Effector memory CD4-positive, alpha-beta T cell (primary cell): ENCODE results near the gene ZNF574.
"Not testable (repeated sequence)": the region's sequence is repeated elsewhere in the genome, so short reads cannot be mapped to it uniquely, and the experiment has no call there.

Experiments
- DNase-seq, 3 donors: peaks; one replicate each; pipeline ENCODE4 v3.0.0-alpha.2; 2020
- H3K27ac ChIP-seq: 2 replicates; pipeline ENCODE4 v1.7.0; 2013; ENCODE audit warnings: mild to moderate bottlenecking, low read length, moderate library complexity; ENCODE audit not compliant: insufficient read depth, poor library complexity, severe bottlenecking
- H3K27me3 ChIP-seq: replicated peaks from 2 replicates; pipeline ENCODE4 v1.7.0; 2013; ENCODE audit warnings: mild to moderate bottlenecking, low read length; ENCODE audit not compliant: insufficient read depth, control insufficient read depth, poor library complexity, severe bottlenecking
- H3K36me3 ChIP-seq: 2 replicates; pipeline ENCODE4 v1.7.0; 2013; ENCODE audit warnings: mild to moderate bottlenecking, low read length, moderate library complexity; ENCODE audit not compliant: control insufficient read depth, insufficient read depth
- H3K4me1 ChIP-seq: 2 replicates; pipeline ENCODE4 v1.7.0; 2013; ENCODE audit warnings: low read length, mild to moderate bottlenecking; ENCODE audit not compliant: control insufficient read depth, insufficient read depth, poor library complexity, severe bottlenecking
- H3K4me3 ChIP-seq: 2 replicates; pipeline ENCODE4 v1.7.0; 2013; ENCODE audit warnings: low read length, low read depth, mild to moderate bottlenecking; ENCODE audit not compliant: insufficient read depth, poor library complexity, severe bottlenecking
- H3K9me3 ChIP-seq: 2 replicates; pipeline ENCODE4 v1.7.0; 2013; ENCODE audit warnings: mild to moderate bottlenecking, low read length, moderate library complexity; ENCODE audit not compliant: control insufficient read depth

ZNF574 gene

GRCh38 chr19:42099336-42099925 is 23.5 kb downstream of the ZNF574 start:
- Histone ChIP-seq H3K27ac (no peak overlapping the region), H3K9me3 (no peaks in the 10 kb centered on the region), H3K4me3 (no peak overlapping the region), H3K27me3 (no peaks in the 10 kb centered on the region), H3K36me3 (peaks cover 59% of the 10 kb centered on the region), H3K4me1 (no peaks in the 10 kb centered on the region)
- DNase-seq: no peak

GRCh38 chr19:42100241-42100640 is 24.3 kb downstream of the ZNF574 start:
- not testable (repeated sequence) for H3K27ac ChIP-seq, DNase-seq, H3K4me3 ChIP-seq, H3K4me1 ChIP-seq, H3K9me3 ChIP-seq, H3K27me3 ChIP-seq
- peaks cover 59% of the 10 kb centered on the region for H3K36me3 ChIP-seq

- Histone ChIP-seq H3K36me3 (peaks cover 37% of the 10 kb centered on the region), H3K27me3 (no peaks in the 10 kb centered on the region), H3K4me3 (no peak overlapping the region), H3K27ac (no peak overlapping the region), H3K9me3 (no peaks in the 10 kb centered on the region), H3K4me1 (no peaks in the 10 kb centered on the region)
- DNase-seq: no peak
Observed at GRCh38 chr19:42102877-42103276, 26.9 kb downstream of the ZNF574 start.

GRCh38 chr19:42105368-42105767 is 29.4 kb downstream of the ZNF574 start:
- Histone ChIP-seq H3K27me3 (no peaks in the 10 kb centered on the region), H3K27ac (no peak overlapping the region), H3K36me3 (peaks cover 27% of the 10 kb centered on the region), H3K4me1 (no peaks in the 10 kb centered on the region), H3K9me3 (no peaks in the 10 kb centered on the region), H3K4me3 (no peak overlapping the region)
- DNase-seq: no peak

GRCh38 chr19:42108527-42109389 is 32.8 kb downstream of the ZNF574 start:
- Histone ChIP-seq H3K36me3 (peaks cover 28% of the 10 kb centered on the region), H3K27me3 (no peaks in the 10 kb centered on the region)

GRCh38 chr19:42109896-42110295 is 33.9 kb downstream of the ZNF574 start:
- Histone ChIP-seq H3K4me3 (no peak overlapping the region), H3K9me3 (no peaks in the 10 kb centered on the region), H3K36me3 (peaks cover 29% of the 10 kb centered on the region), H3K4me1 (no peaks in the 10 kb centered on the region), H3K27me3 (no peaks in the 10 kb centered on the region), H3K27ac (no peak overlapping the region)
- no peak for DNase-seq

More at GRCh38 chr19:42108527-42109389, 32.8 kb downstream of the ZNF574 start:
- H3K27ac ChIP-seq: no peak overlapping the region
- DNase-seq: peak; percentile 72 to 83 (median 80)
- no peak overlapping the region for H3K4me3 ChIP-seq
- H3K9me3 ChIP-seq: no peaks in the 10 kb centered on the region
- no peaks in the 10 kb centered on the region for H3K4me1 ChIP-seq

GRCh38 chr19:42110658-42111057 is 34.7 kb downstream of the ZNF574 start:
- Histone ChIP-seq H3K4me1 (no peaks in the 10 kb centered on the region), H3K27ac (no peak overlapping the region), H3K4me3 (no peak overlapping the region), H3K9me3 (no peaks in the 10 kb centered on the region), H3K27me3 (no peaks in the 10 kb centered on the region), H3K36me3 (peaks cover 32% of the 10 kb centered on the region)
- no peak for DNase-seq

GRCh38 chr19:42111384-42111783 is 35.4 kb downstream of the ZNF574 start:
- DNase-seq: no peak
- H3K27ac ChIP-seq: no peak overlapping the region

GRCh38 chr19:42111811-42112210 is 35.8 kb downstream of the ZNF574 start:
- H3K9me3 ChIP-seq: no peaks in the 10 kb centered on the region
- H3K27me3 ChIP-seq: no peaks in the 10 kb centered on the region
- H3K4me1 ChIP-seq: no peaks in the 10 kb centered on the region
- no peak overlapping the region for H3K27ac ChIP-seq
- peaks cover 44% of the 10 kb centered on the region for H3K36me3 ChIP-seq
- H3K4me3 ChIP-seq: no peak overlapping the region
- DNase-seq: no peak

More at GRCh38 chr19:42111384-42111783, 35.4 kb downstream of the ZNF574 start:
- H3K36me3 ChIP-seq: peaks cover 40% of the 10 kb centered on the region
- no peaks in the 10 kb centered on the region for H3K4me1 ChIP-seq
- H3K4me3 ChIP-seq: no peak overlapping the region
- no peaks in the 10 kb centered on the region for H3K9me3 ChIP-seq
- H3K27me3 ChIP-seq: no peaks in the 10 kb centered on the region

GRCh38 chr19:42113641-42114348 is 37.8 kb downstream of the ZNF574 start:
- H3K27ac ChIP-seq: no peak overlapping the region
- H3K36me3 ChIP-seq: peaks cover 58% of the 10 kb centered on the region
- H3K4me1 ChIP-seq: no peaks in the 10 kb centered on the region
- H3K4me3 ChIP-seq: no peak overlapping the region
- DNase-seq: no peak
- H3K9me3 ChIP-seq: no peaks in the 10 kb centered on the region
- H3K27me3 ChIP-seq: no peaks in the 10 kb centered on the region
